ENCODE measurements around the gene CRY2.

CRY2 gene

GRCh38 chr11:45847911-45848316 is 639 bp downstream of the CRY2 start:
- DNase-seq (ENCODE audit: low read depth, low spot score): no peak

DNA sequence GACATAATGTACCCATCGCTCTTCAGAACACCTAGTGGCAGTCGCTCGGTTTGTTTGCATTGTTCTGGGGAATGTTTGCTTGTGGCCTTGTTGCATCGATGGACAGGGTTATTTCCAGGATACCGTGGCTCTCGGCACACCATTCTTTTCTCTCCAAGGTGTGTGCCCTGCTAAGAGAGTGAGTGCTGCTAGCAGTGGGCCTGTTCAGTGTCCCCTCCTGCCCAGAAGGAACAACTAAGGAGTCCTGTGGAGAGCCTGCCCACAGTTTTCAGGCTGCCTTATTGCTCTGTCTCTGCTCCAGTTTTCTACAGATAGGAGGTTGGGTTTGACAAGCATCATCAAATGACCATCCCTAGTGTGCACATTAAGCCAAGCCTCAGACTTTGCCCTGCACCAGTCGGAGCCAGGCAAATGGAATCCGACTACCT is 1.4 kb downstream of the CRY2 start:
- DNase-seq (ENCODE audit: low read depth, low spot score): no peak

GRCh38 chr11:45850446-45850845 is 3.2 kb downstream of the CRY2 start:
- no peak for DNase-seq (ENCODE audit: low read depth, low spot score)

DNA sequence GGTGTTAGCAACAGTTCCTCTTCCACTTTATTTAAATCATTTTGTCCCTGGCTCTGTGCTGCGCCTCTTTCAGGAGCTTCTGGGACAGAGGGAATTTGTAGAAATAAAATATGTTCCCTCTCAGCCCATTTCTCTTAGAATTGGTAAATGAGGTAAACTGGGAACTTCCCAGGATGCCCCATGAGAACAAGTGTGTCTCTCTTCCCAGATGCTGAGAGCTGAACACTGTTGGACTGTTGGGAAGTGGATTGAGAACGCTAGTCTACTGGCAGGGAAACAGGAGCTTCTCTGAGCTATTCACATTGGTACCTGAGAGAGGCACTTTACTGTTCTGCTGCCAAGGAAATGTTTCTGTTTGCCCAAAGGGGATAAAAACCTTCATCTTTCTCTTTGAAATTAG is 4.0 kb downstream of the CRY2 start:
- no peak for DNase-seq (ENCODE audit: low read depth, low spot score)

DNA sequence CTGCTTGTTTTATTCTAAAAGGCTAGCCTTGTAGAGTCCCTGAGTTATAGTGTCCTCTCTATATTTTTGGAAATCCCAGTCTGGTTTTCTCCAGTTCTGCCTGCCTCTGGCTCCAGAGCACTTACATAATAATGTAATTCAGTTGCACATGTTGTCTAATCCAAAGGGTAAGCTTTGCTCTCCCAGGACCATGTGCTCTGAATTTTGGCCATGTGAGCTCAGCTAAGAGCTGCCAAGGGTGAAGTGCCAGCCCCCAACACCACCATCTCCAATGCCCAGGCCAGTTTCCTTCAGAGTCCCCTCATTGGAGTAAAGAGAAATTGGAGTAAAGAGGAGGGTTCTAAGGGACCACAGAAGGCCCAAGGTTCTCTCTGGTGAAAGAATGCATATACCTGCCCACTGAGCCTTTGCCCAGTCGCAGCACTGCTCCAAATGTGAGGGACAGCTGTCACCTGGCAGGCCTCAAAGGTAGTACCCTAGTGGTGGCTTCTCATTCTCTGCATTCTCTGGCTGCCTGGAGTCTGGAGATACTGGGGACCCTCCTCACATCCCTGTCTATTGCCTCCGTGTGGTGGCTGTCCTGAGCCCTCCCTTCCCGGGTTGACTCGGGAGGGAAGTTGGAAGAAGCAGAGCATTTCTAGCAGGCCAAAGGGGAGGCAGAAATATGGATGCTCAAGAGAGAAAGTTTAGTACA is 4.9 kb downstream of the CRY2 start:
- DNase-seq (ENCODE audit: low read depth, low spot score): no peak

DNA sequence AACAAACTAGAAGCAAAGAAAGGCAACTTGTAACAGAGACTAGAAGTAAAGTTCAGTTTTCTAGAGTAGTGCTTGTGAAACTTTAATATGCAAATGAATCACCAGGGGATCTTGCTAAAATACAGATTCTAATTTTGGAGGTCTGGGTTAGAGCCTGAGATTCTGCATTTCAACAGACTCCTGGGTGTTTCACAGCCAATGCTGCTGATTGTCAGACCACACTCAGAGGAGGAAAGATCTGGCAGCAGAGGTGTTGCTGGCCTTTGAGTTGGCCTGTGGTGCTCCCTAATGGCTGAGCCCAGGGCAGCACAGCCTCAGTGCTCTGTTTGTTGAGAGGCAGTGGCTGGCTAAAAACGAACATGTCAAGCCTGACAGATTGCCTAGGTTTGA is 5.4 kb downstream of the CRY2 start:
- DNase-seq (ENCODE audit: low read depth, low spot score): no peak

DNA sequence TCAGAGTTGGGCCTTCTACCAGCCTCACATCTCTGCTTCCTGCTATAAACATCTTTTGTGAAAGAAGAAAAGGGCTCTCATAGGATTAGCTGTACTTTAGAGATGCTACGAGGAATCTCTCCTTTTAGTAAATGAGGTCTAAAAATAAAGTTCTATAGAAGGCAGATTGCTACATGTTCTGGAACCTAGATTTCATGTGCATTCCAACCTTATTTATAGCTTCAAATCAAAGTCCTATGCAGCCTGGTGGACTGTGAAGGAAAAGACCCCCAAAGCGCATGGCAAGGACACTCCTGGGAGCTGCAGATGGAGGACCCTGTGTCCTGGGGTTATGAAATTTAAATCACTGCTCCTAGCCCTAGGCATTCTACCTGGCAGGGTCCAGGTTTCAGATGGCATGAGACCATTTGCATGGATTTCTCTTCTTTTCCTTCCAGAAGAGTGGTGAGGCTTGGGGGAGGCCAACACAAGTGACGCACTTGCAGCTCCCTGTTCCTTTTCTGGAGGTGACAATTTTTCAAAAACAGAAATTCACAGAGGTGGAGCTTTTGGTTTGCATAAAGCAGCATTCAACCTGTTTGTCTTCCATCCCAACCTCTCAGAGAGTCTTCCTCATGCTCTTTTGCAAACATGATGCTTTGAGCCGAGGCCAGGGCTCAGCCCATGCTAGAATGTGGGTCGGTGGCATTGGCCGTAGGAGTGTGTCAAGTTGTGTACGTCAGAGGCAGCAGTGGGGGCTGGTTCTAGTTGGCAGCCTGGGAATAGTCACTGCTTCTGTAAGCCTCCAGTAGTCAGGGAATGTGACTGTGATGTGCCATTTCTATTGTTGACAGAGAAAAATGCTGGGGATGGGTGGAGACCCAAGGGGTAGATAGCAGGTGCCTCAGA is 6.3 kb downstream of the CRY2 start:
- DNase-seq (ENCODE audit: low read depth, low spot score): no peak

- no peak for DNase-seq (ENCODE audit: low read depth, low spot score)
Observed at GRCh38 chr11:45855308-45855707, 8.0 kb downstream of the CRY2 start.

DNA sequence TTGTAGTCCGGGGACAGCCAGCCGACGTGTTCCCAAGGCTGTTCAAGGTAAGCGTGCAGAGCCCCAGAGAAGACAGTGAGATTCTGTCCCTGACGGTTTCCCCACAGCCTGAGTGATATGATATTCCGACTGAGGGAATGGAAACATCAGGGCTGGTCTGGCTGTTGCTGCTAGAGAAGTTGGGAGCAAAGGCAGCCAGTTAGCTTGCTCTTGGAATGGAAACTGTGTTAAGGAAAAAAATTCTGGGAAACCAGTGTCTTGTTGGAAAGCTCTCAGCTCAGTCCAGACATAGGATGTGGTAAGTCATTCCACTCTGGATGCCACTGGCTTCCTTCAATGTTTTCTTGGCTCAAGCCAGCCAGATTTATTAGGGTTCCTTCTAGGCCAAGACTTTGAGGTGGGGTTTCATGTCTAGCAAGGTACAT is 8.8 kb downstream of the CRY2 start:
- DNase-seq (ENCODE audit: low read depth, low spot score): no peak

- DNase-seq (ENCODE audit: low read depth, low spot score): no peak
Observed at GRCh38 chr11:45857961-45858474, 10.7 kb downstream of the CRY2 start.

DNA sequence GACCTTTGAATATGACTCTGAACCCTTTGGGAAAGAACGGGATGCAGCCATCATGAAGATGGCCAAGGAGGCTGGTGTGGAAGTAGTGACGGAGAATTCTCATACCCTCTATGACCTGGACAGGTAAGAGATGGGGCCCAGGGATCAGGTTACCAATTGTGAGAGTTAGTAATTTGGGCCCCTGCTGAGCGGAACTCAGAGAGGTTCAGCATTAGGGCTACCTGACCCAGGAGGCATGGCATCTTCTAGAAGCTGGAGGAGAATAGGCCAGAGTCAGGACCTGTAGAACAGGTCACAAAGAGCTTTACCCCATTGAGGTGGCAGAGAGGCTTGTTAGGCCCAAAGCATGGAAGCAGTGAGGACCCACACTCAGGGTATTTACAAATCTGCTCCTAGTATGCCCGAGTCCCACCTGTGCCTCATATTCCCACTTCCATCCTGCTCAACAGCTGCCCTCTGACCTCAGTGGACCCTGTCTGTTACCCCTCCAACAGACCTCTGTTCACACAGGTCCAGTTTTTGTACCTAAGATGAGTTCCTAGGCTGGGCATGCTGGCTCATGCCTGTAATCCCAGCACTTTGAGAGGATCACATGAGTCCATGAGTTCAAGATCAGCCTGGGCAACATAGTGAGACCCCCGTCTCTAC is 11.6 kb downstream of the CRY2 start:
- no peak for DNase-seq (ENCODE audit: low read depth, low spot score)

DNA sequence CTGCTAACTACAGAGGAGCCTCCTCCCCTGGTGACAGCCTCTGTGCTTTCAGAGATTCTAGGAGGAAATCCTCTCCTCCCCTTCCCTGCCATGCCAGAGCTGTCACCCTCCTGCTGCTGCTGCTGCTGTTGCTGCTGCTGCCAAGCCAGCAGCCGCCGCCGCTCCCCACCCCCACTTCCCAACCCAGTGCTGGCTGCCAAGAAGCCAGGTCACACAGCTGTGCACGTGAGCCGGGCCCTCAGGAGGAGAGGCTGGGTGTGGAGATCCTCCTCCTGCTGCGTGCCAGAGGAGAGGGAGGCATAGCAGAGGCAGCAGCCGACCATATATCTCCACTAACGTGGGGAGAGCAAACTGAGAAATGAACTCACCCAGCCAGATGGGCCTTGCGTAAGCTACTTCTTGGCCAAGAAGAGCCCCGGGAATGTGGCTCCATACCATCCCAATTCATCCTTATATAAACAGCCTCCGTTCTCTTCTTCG is 12.4 kb downstream of the CRY2 start:
- peak; percentile 91 for DNase-seq (ENCODE audit: low read depth, low spot score)

GRCh38 chr11:45860348-45860747 is 13.1 kb downstream of the CRY2 start:
- no peak for DNase-seq (ENCODE audit: low read depth, low spot score)

- DNase-seq (ENCODE audit: low read depth, low spot score): no peak
Observed at GRCh38 chr11:45860764-45861510, 13.7 kb downstream of the CRY2 start.

GRCh38 chr11:45864041-45864440 is 16.8 kb downstream of the CRY2 start:
- no peak for DNase-seq (ENCODE audit: low read depth, low spot score)

GRCh38 chr11:45869551-45869950 is 22.3 kb downstream of the CRY2 start:
- no peak for DNase-seq (ENCODE audit: low read depth, low spot score)

- DNase-seq (ENCODE audit: low read depth, low spot score): no peak
Observed at GRCh38 chr11:45870706-45871105, 23.4 kb downstream of the CRY2 start.

DNA sequence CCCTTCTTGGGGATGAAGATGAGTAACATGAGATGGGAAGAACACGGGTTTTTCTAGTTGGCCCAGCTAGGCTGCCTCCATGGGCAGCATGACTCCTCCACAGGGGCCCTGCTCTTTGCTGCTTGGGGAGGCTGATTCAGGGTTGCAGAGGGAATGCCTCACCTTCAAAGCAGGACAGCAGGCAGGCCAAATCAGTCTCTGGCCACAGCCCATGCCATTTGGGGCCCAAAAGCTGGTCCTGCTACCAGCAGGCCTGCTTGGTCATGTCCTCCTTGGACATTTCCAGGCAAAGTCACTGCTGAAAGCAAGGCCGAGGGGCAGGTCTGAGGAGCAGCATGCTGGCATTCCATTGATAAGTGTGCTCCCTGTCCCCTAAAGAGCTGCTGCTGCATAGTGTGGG is 24.4 kb downstream of the CRY2 start:
- DNase-seq (ENCODE audit: low read depth, low spot score): no peak

DNA sequence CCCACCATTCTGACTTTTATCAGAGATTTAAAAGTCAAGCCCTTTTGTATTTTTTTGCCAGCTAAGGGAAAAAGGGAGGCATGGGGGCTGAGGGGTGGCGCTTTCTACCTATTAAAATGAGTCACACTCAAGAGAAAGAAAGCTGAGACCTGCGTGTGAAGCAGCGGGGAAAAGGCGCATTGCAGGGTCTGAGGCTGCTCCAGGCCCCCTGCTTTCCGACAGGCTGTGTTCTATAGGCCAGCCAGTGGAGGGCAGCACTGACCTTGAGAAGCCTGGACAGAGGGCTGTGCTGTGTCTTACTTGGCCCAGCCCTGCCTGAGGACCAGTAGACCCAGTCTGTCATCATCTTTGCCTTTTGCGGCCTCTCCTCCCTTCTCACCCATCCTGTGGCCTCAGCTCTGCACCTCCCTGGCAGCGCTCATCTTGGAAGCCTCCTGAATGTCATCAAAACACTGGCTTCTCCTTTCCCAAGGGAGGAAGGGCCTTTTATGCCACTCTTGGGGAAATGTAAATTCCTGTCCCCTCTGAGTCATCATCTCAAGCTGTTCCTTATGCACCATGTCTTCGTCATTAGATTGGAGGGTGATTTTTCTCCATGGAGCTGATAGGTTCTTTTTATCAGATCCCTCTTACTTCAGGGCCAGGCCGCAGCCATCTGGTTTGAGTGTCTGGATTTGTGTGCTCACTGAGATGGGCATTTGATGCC is 25.5 kb downstream of the CRY2 start:
- no peak for DNase-seq (ENCODE audit: low read depth, low spot score)

GRCh38 chr11:45876401-45876800 is 29.1 kb downstream of the CRY2 start:
- no peak for DNase-seq (ENCODE audit: low read depth, low spot score)

DNA sequence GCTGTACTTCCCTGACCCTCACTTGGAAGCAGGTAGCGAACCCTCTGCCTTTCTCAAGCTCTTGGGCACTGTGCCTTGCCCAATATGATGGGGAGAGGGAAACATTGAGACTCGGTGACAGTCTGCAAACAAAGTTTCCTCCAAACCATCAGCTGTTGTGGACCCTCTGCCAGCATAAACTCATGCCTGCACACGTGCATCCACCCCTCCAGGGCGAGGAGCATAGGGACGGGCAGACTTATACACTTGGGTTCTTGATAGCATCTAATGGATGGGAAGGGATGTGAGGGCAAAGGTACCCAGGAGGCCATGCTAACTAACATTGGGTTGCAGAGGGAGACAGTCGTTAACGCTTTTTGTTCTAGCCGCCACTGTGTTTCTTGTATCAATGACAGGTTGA is 29.9 kb downstream of the CRY2 start:
- no peak for DNase-seq (ENCODE audit: low read depth, low spot score)
